Measurements from ENCODE around the gene MRPS34. TPM values are rescaled to one million over a fixed set of nuclear protein-coding genes. Genes with fewer than 3 reads are reported as not detected.

Gene MRPS34
- polyA plus RNA-seq, 1 experiment: 55.8 TPM

GRCh38 chr16:1791943-1792812 lies 19.2 kb upstream of the MRPS34 start:
- POLR2A ChIA-PET: no interaction called here

GRCh38 chr16:1791256-1791942 lies 18.5 kb upstream of the MRPS34 start:
- no peak overlapping the region for H3K27ac ChIP-seq (ENCODE audit: low read depth, low read length)
- H3K9me3 ChIP-seq (ENCODE audit: control insufficient read depth, insufficient read depth, low read length): no peaks in the 10 kb centered on the region; the same call in 1 of the 2 replicates
- no peak overlapping the region for H3K4me3 ChIP-seq (ENCODE audit: low read depth, low read length)
- DNase-seq (ENCODE audit: low read depth, low spot score): no peak
- no peak for TF ChIP-seq CTCF (IDR thresholded peaks at IDR 0.05; ENCODE audit: low read depth, low read length)
- H3K27me3 ChIP-seq (ENCODE audit: control insufficient read depth, insufficient read depth, low read length): no peaks in the 10 kb centered on the region
- ChIA-PET POLR2A (no interaction called here), CTCF (no interaction called here)

More at GRCh38 chr16:1791943-1792812, 19.2 kb upstream of the MRPS34 start:
- Histone ChIP-seq H3K9me3 (ENCODE audit: control insufficient read depth, insufficient read depth, low read length) (no peaks in the 10 kb centered on the region; the same call in 1 of the 2 replicates), H3K27ac (ENCODE audit: low read depth, low read length) (no peak overlapping the region), H3K27me3 (ENCODE audit: control insufficient read depth, insufficient read depth, low read length) (no peaks in the 10 kb centered on the region), H3K4me3 (ENCODE audit: low read depth, low read length) (no peak overlapping the region)
- CTCF ChIA-PET: interaction anchor here (0.6 kb wide), 1 partner anchor 87 kb away, joined by 3 read pairs; no protein-coding TSS in a partner anchor
- no peak for TF ChIP-seq CTCF (IDR thresholded peaks at IDR 0.05; ENCODE audit: low read depth, low read length)
- no peak for DNase-seq (ENCODE audit: low read depth, low spot score)

GRCh38 chr16:1790611-1791255 lies 17.8 kb upstream of the MRPS34 start:
- no peak overlapping the region for H3K4me3 ChIP-seq (ENCODE audit: low read depth, low read length)
- no peak overlapping the region for H3K27ac ChIP-seq (ENCODE audit: low read depth, low read length)
- CTCF ChIA-PET: no interaction called here
- H3K9me3 ChIP-seq (ENCODE audit: control insufficient read depth, insufficient read depth, low read length): no peaks in the 10 kb centered on the region; the same call in 1 of the 2 replicates
- no peak for DNase-seq (ENCODE audit: low read depth, low spot score)
- TF ChIP-seq CTCF (IDR thresholded peaks at IDR 0.05; ENCODE audit: low read depth, low read length): no peak
- H3K27me3 ChIP-seq (ENCODE audit: control insufficient read depth, insufficient read depth, low read length): no peaks in the 10 kb centered on the region
- POLR2A ChIA-PET: no interaction called here

GRCh38 chr16:1790261-1790610 lies 17.3 kb upstream of the MRPS34 start:
- H3K27ac ChIP-seq (ENCODE audit: low read depth, low read length): no peak overlapping the region
- ChIA-PET POLR2A (no interaction called here), CTCF (no interaction called here)
- no peaks in the 10 kb centered on the region for H3K27me3 ChIP-seq (ENCODE audit: control insufficient read depth, insufficient read depth, low read length)
- no peaks in the 10 kb centered on the region; the same call in 1 of the 2 replicates for H3K9me3 ChIP-seq (ENCODE audit: control insufficient read depth, insufficient read depth, low read length)
- no peak for TF ChIP-seq CTCF (IDR thresholded peaks at IDR 0.05; ENCODE audit: low read depth, low read length)
- no peak overlapping the region for H3K4me3 ChIP-seq (ENCODE audit: low read depth, low read length)
- DNase-seq (ENCODE audit: low read depth, low spot score): no peak
